D341Med (cell line): ENCODE measurements around the gene NT5DC4.

Experiments
- DNase-seq: peaks from one replicate; pipeline ENCODE4 v3.0.0; 2012; ENCODE audit warnings: low spot score

The NT5DC4 gene

DNA sequence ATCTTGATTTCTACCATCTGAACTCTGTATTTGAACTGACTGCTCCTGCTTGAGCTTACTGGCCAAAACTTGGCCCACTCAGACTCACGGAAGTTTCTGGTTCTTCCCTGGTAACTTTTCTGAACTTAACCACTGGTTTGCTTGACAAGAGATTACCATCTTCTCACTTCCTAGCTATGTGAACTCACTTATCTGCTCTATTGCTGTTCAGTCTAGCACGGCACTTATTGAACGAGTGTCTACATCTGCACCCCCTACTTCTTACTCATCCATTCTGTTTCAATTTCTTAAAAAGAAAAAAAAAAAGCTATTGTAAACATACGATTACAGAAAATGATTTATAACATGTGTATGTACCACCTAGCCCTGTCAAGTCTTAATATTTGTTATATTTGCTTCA is 34.6 kb downstream of the NT5DC4 start:
- no peak for DNase-seq

DNA sequence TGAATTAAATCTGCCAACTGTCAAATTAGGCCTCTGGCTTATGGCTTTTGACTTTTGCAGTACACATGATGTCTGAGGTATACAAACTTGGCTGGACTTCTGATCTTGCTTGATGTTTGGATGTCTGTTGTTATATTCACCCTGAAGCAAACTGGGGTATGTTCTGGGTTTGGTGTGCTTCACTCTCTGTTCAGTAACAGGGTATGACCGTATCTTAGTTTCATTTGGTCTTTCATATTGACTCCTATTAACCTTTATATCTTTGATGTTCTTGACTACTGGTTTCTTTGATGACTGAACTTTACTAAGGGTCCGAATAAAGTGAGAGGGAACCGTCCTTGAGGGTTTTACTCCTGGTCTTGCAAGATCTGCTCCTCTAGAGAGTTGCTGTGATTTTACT is 35.4 kb downstream of the NT5DC4 start:
- no peak for DNase-seq

DNA sequence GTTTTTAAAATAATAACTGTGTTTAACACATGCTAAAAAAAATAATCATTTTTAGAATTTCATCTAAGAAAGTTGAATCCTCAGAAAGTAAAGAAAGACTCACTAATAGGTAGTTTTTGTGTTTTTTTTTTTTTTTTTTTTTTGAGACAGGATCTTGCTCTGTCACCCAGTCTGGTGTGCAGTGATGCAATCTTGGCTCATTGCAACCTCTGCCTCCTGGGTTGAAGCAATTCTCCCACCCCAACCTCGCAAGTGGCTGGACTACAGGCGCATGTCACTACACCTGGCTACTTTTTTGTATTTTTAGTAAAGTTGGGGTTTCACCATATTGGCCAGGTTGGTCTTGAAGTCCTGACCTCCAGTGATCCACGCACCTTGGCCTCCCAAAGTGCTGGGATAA is 36.4 kb downstream of the NT5DC4 start:
- DNase-seq = no peak

DNA sequence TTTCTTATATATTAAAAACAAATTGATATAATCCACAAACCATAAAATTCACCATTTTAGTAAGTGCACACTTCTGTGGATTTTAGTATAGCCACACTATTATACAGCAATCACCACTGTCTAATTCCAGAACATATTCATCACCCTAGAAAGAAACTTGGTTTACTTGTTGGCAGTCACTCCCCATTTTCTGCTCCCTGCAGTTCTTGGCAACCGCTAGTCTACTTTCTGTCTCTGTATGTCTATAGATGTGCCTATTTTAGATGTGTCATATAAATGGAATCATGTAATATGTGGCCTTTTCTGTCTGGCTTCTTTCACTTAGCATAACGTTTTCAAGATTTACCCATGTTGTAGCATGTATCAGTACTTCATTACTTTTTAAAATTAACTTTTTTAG is 37.9 kb downstream of the NT5DC4 start:
- no peak for DNase-seq

DNA sequence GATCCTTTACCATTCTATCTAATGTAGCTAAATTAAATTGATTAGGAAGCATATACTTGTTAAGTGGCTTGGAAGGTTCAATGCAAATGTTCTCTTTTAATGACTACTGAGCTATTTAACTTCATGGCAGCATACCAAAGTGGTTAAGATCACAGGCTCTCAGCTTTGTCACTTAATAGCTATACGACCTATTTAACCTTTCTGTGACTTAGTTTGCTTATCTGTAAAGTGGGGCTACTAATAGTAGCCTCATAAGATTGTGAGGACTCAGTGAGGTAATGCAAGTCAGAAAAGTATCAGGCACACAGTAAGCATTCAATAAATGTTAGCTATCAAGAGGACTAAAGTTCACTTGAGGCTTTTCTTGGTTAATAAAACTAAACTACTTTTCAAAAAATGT is 39.3 kb downstream of the NT5DC4 start:
- DNase-seq = no peak

DNA sequence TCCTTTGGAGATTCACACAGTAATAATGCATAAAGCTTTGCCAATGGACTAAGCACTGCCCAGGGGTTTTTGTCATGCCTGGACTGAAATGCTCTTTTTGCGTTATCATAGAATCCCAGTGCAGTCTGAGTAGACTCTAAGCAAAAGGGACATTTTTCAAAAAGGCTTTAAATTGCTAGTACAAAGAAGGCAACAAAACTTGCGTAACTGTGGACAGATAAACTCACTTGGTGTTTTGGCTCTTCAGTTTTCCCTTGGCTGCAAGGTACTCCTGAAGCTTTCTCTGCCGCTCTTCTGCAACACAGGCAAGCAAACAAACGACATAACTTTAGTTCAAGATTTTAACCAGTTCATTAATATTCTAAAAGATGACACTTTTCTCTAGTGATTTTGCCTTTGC is 41.5 kb downstream of the NT5DC4 start:
- DNase-seq = no peak

DNA sequence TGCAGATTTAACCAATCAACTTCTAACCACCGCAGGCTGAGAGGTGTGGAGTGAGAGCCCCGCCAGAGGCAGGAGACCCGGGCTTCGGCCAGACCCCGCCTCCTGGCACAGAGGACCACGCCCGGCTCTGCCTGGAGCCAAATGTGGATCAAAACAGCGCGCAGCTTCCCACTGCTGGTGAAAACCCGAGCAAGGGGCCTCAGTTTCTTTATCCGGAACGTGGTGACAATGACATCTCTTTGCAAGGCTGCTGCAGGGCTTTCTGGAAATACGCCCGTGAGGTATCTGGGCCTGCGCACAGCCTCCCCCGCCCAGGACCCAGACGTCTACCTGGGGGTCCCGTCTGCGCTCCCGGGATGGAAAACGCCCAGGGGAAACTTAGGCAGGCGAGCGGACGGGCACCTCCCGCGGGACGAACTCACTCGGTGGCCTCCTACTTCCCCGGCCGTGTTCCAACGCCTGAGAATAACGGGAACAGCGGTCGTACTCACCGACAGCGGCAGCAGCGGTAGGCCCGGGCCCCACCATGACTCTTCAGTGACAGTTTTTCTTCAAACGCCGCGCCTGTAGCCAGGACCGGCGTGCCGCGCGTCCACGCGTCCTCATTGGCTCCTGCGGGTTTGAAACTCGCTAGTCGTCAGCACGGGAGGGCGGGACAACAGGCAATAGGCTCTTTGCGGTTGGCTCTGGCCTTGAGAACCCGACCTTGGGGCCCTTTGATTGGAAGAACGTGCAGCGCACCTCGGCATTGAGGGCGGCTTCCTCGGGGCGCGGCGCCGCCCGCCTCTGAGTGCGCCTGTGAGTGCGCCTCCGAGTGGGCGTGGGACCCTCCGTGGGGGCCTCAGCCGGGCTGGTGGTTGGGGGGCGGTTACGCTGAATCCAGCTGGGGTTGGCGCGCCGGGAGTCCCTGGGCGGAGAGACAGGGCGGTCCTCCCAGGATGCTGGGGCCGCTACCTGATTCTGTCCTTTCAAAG is 43.5 kb downstream of the NT5DC4 start, which contains the start of gene CKAP2L:
Gene CKAP2L (minus strand): TSS at position 539 of the 974 bp plus-strand sequence. CDS start 11 bp downstream, at position 528.
- peak; percentile 94 for DNase-seq

DNA sequence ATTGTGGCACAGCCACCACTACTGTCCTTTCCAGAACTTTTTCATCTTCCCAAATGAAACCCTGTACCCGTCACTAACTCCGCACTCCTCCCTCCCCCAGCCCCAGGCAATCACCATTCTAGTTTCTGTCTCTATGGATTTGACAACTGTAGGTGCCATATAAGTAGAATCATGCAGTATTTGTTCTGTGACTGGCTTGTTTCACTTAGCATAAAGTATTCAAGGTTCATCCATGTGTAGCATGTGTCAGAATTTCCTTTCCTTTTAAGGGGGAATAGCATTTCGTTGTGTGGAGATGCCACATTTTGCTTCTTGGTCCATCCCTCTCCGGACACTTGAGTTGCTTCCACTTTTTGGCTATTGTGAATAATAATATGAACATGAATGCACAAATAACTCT is 44.4 kb downstream of the NT5DC4 start:
- DNase-seq = no peak

DNA sequence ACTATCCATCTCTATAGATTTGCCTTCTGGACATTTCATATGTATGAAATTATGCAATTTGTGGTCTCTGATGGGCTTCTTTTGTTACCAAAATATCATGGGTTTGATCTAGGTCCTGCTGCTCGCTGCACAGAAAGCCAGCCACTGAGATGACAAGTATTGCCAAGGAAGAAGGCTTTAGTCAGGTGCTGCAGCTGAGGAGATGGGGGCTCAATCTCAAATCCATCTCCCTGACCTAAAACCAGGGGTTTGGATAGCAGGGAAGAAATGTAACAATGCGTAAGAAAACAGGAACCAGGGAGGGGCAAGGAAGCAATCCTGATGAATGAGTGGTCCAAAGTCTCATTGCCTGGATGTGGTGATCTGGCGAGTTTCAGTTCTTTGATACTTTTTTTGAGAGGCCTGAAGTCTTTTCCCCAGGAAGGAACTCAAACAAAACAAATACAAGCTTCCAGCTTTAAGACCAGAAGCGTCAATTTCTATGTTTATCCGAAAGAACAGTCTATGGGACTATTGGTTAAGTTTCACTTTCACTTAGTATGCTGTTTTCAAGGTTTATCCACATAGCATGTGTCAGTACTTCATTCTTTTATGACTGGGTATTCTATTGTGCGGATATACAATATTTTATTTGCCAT is 47.0 kb downstream of the NT5DC4 start:
- no peak for DNase-seq

DNA sequence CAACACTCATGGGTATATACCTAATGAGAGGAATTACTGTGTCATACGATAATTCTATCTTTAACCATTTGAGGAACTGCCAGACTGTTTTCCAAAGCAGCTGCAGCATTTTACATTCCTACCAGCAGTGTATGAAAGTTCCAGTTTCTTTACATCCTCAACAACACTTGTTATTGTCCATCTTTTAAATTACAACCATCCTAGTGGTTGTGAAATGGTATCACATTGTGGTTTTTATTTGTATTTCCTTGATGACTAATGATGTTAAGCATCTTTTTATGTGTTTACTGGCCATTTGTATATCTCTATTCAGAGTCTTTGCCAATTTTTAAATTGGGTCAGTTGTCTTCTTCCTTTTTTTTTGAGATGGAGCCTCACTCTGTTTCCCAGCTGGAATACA is 47.6 kb downstream of the NT5DC4 start:
- no peak for DNase-seq

DNA sequence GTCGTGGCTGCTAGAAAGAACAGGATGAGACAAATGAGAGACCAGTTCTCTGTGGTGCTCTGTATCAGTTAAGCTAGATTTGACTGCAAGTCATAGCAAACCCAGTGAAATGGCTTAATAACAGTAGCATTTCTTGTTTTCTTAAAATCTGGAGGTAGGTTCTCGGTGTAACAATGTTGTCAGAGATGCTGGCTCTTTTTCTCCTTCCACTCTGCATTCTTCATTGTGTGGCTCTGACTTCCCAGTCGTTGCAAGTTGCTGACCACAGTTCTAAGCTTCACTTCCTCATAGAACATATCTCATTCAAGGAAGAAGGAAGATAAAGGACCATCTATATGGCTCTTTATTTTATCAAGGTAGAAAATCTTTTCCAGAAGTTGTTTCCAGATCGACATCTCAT is 51.5 kb downstream of the NT5DC4 start:
- no peak for DNase-seq

DNA sequence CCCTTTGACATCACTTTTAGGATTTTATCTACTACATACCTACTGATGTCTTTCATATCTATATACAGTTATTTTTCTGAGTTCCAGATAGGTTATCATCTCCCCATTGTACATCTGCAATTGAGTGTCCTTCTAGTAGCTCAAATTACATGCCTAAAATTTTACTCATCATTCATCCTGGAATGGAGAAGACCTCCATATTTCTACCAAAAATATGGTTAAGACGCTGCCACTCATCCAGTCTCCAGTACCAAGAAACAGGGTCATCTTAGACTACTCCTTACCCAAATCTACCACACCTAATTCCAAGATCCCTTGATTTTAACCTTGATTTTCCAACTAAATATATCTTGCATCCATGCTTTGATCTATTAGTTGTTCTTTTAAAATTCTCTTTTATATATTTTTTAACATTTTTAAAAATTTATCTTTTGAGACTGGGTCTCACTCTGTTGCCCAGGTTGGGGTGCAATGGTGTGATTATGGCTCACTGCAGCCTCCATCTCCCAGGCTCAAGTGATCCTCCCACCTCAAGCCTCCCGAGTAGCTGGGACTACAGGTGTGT is 52.2 kb downstream of the NT5DC4 start:
- DNase-seq = no peak

DNA sequence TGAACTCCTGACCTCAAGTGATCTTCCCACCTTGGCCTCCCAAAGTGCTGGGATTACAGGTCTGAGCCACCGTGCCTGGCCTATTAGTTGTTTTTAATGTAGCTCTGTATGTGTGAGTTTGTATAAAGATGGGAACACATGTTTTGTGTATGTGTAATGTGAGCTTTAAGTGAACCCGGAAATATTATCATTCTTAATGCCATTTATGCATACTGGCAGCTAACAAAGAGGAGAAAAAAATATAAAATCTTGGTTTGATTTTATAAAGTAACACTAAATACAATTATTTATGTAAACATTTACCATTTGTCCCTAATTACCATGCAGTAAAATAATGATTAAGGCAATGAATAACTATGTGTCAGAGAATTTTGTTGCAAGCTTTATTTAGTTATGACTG is 52.7 kb downstream of the NT5DC4 start:
- no peak for DNase-seq

DNA sequence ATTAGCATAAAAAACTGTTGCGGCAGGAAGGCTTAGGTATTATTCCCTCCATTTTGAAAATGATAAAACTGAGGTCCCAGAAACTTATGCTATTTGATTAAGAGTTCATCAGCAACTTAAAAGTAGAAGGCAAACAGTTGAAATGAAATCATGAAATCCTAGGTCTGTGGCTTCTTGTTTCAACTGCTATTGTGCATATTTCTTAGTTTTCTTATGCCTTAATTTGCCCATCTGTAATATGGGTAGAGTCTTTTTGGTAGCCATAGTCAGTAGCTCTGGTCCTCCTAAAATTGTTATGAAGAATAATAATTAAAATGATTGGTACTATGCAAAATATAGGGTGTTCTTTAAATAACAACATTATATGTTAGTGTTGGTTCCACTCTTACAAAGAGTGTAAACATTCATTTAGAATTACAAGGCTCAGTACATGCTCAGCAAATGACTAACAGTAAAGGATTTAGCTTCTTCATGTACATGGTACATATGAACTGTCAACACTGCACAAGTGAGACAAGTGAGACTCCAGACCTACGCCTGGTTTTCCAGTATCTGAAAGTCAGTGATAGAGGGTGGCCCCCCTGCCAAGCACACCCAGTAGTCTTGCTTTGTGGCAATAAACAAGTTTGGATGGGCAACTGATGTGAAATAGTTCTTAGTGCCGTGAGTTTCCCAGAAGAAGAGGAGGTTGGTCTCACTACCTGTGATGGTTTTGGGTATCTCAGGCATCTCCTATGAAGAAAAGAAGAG is 53.9 kb downstream of the NT5DC4 start:
- DNase-seq = no peak

DNA sequence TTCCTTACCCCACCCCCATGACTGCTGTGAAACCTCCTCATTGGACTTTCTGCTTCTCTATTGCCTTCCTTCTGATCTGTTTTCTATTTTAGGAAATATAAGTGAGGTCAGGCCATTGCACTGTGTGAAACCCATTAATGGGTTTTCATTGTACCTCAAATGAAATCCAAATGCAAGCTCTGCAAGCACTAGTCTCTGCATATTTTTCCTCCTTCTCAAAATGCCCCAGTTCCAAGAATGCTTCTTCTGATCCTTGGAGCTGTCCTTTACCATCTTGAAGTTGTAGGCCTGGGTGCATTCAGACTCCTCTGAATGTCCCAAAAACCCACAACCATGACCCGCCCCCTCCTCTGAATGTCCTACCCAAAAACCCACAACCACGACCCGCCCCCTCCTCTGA is 55.3 kb downstream of the NT5DC4 start:
- no peak for DNase-seq

DNA sequence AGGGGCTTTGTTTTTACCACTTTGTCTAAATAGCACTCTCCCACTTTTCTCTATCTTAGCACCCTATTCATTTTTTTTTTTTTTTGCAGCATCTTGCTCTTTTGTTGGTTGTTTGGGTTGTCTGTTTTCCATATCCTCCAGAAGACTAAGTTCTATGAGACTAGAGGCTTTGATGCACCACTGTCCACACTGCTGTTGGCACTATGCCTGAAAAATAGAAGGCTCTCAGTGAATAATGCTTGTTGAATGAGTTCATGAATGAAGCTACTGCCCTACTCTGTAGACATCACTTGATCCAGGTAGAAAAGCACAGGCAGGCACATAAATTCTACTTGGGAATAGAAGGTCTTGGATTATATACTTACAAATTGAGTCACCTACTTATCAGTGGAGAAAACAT is 56.2 kb downstream of the NT5DC4 start:
- no peak for DNase-seq

DNA sequence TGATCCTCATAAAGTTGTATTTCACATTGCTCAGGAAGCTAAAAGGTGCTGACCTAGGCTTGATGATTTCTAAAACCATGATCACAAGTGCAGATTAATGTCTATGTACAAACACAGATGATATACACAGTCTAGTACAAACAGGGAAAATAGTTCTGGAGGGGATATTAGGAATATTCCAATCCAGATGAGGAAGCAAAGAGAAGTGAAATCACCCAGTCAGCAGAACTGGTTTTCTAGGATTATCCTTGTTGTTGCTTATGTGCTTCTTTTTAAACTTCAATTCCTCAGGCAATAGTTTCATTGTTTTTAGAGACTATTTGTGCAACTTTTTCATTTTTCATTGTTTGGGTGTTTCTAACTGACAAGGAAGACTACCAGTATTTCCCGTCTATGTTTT is 58.8 kb downstream of the NT5DC4 start:
- no peak for DNase-seq

DNA sequence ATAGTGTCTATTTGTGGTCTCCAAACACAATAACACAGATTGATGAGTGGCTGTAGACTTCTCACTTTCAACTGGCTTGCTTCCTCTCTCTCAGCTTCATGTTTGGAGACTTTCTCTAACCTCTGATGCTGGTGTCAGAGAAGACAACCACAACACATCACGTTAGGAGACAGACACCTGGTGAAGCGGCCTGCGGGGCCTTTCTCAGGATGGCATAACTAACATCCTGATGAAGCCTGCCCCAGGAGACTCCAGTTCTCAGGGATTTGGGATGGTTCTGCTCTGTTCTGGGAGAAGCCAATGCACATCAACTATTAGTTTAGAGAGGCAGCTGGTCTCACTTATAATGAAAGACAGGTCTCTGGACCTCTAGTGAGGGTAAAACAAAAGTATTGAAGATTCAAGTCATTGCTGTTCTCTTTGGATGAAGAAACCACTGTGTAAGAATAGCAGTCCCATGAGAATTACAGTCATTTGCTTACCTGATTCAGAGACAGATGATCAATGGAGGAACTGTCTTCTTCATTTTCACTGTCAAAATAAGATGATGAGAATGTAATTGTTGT is 61.5 kb downstream of the NT5DC4 start:
- no peak for DNase-seq

DNA sequence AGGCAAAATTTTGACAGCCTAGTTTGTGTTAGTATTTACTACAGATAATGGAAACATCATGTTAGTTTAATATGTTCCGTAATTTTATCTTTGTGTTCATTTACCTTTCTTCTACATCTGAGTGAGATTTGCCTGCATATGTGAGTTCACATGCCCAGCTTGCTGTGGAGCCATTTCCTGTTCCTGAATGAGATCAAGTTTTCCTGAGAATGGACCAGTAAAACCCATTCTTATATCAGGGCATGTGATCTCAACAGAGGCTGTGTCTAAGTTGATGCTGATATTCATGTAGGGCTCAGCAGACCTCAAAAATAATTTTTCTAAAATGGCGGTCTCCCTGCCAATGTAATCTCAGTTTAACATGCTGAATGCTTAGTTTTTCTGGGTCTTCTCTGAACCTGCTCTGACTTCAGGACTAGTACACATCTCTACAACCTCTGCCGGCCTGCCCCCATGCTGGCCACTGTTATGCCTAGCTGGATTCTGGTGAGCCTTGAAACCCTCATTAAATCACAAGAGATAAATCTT is 62.4 kb downstream of the NT5DC4 start:
- DNase-seq = no peak

DNA sequence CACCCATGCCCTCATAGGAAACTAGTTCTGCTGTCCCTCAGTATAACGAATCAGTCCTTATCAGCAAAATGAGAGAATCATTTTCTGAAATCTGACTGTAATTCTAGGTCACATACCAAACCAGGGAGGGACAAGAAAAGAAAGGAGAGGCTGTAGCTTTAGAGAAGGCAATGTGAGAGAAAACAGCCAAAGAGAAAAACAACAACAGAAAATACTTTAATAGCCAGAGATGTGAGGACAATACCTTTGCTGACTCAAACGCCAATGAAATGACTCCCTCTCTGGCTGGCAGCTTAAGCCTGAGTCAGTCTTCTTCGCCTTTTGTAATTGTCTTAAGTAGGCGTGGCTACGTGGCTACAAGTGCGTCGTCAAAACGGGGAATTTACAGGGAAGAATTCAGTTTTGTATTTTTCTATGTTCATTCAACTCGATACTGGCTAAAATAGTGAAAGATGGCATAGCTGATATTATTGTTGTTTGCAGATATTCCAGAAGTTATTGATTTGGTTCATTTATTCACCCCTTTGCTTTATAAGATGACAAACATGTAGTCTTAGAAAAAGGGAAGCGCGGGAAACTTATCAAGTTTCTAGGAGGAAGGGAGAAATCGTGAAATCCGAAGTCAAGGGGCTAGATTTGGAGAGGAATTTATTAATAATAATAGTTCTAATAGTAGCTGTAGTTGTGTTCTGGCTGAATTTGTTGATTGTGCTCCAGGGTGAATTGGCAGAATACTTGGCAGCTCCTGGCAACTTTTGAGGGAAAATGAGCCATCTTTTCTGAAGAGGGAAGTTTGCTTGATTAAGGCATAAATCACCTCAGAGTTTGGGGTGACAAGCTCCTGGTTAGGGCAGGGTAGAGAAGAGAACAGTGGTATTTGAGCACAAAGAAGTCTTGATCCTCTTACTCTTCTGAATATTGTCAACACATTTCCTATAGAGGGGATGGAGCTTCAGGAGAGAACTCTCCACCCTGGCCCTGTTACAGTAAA is 63.7 kb downstream of the NT5DC4 start, which contains the start of gene IL1A:
Gene IL1A (minus strand): TSS at position 295 of the 991 bp plus-strand sequence. CDS start 723 bp downstream, outside the sequence.
- no peak for DNase-seq
